ENCODE measurements around the gene ME2. TPM values are rescaled to one million over a fixed set of nuclear protein-coding genes. Genes with fewer than 3 reads are reported as not detected.
"Not testable (repeated sequence)": the region's sequence is repeated elsewhere in the genome, so short reads cannot be mapped to it uniquely, and the experiment has no call there.

ME2 gene
- total RNA-seq, 1 experiment from 2014 or later = 49.4 TPM

- no CpG with 5 or more reads among the region's 2 CpGs for WGBS (ENCODE audit: extremely low coverage, insufficient read length, low lambda C conversion rate)
- Histone ChIP-seq H3K23me2 (ENCODE audit: insufficient read length, low read depth, low read length, poor library complexity, severe bottlenecking) (peaks cover 10% of the 10 kb centered on the region), H3K23ac (ENCODE audit: insufficient read length, low read depth, low read length) (no peak overlapping the region), H2AFZ (ENCODE audit: low read length) (no peak overlapping the region), H2BK15ac (ENCODE audit: low read depth, low read length) (no peak overlapping the region), H3K79me1 (ENCODE audit: insufficient read depth, low read depth, low read length, poor library complexity, severe bottlenecking) (no peaks in the 10 kb centered on the region), H3K27ac (ENCODE audit: insufficient read length, low read depth, low read length) (no peak overlapping the region), H3K4ac (ENCODE audit: low read depth, low read length) (no peak overlapping the region), H3K9me3 (ENCODE audit: control insufficient read depth, low read depth, low read length) (no peaks in the 10 kb centered on the region), H3K4me1 (ENCODE audit: insufficient read depth, low read length) (peaks cover 2% of the 10 kb centered on the region; the same call in 1 of the 2 replicates), H3K9ac (ENCODE audit: extremely low read depth, insufficient read length, low read length) (no peak overlapping the region), H4K5ac (ENCODE audit: insufficient read length, low read depth, low read length) (no peak overlapping the region), H2BK12ac (ENCODE audit: insufficient read length, low read depth, low read length) (no peak overlapping the region), H3K18ac (ENCODE audit: insufficient read length, low read depth, low read length) (no peak overlapping the region), H4K8ac (replicated peaks; ENCODE audit: insufficient read length, low read depth, low read length) (no peak overlapping the region), H3K79me2 (ENCODE audit: insufficient read depth, low read length) (no peaks in the 10 kb centered on the region), H2BK5ac (ENCODE audit: insufficient read length, low read length) (no peak overlapping the region), H3K4me2 (ENCODE audit: insufficient read depth, insufficient read length, low read length) (no peak overlapping the region), H4K20me1 (ENCODE audit: control insufficient read depth, insufficient read depth, insufficient read length) (no peaks in the 10 kb centered on the region), H3K56ac (ENCODE audit: insufficient read length, low read depth, low read length) (no peak overlapping the region), H2BK20ac (ENCODE audit: low read depth, low read length, poor library complexity, severe bottlenecking) (no peak overlapping the region), H2AK5ac (ENCODE audit: insufficient read length, low read length) (no peak overlapping the region), H2BK120ac (ENCODE audit: low read depth, low read length, poor library complexity, severe bottlenecking) (no peak overlapping the region), H3K27me3 (ENCODE audit: insufficient read depth, low read length) (no peaks in the 10 kb centered on the region), H4K91ac (ENCODE audit: insufficient read length, low read depth, low read length) (no peak overlapping the region), H3T11ph (ENCODE audit: low read length) (no peak overlapping the region), H3K14ac (ENCODE audit: insufficient read depth, low read length) (no peak overlapping the region)
- H3K9me3 Mint-ChIP-seq = peaks cover 2 to 7% of the 10 kb centered on the region in 2 experiments; a peak in 3 of 5 replicates
- H3K27ac Mint-ChIP-seq = peak overlapping the region in 1 of 3 experiments; percentile 91; a peak in 2 of 7 replicates
- H3K4me3 Mint-ChIP-seq = no peak overlapping the region
- no peak for DNase-seq
- TF ChIP-seq, protein P1, sequence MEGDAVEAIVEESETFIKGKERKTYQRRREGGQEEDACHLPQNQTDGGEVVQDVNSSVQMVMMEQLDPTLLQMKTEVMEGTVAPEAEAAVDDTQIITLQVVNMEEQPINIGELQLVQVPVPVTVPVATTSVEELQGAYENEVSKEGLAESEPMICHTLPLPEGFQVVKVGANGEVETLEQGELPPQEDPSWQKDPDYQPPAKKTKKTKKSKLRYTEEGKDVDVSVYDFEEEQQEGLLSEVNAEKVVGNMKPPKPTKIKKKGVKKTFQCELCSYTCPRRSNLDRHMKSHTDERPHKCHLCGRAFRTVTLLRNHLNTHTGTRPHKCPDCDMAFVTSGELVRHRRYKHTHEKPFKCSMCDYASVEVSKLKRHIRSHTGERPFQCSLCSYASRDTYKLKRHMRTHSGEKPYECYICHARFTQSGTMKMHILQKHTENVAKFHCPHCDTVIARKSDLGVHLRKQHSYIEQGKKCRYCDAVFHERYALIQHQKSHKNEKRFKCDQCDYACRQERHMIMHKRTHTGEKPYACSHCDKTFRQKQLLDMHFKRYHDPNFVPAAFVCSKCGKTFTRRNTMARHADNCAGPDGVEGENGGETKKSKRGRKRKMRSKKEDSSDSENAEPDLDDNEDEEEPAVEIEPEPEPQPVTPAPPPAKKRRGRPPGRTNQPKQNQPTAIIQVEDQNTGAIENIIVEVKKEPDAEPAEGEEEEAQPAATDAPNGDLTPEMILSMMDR (conservative IDR thresholded peaks at IDR 0.05) = no peak
- peaks cover 3 to 9% (median 5%) of the 10 kb centered on the region in 3 experiments; a peak in 6 of 7 replicates for H3K36me3 Mint-ChIP-seq (ENCODE audit: insufficient read depth in 1 of 3, low read depth in 3 of 3)
- peaks cover 23 to 25% of the 10 kb centered on the region in 2 experiments for H3K4me1 Mint-ChIP-seq
- H3K27me3 Mint-ChIP-seq (ENCODE audit: low read depth) = no peaks in the 10 kb centered on the region; the same call in 1 of the 2 replicates
These were observed 91.1 kb downstream of the ME2 start for GRCh38 chr18:50970006-50970405.

- not testable (repeated sequence) for H4K5ac ChIP-seq (ENCODE audit: insufficient read length, low read depth, low read length); H2BK5ac ChIP-seq (ENCODE audit: insufficient read length, low read length)
These were observed 93.5 kb downstream of the ME2 start for GRCh38 chr18:50972404-50972803.

More at GRCh38 chr18:50972404-50972803, 93.5 kb downstream of the ME2 start:
- not testable (repeated sequence) for H3K27ac ChIP-seq (ENCODE audit: insufficient read length, low read depth, low read length); H2BK120ac ChIP-seq (ENCODE audit: low read depth, low read length, poor library complexity, severe bottlenecking); H3K4me1 ChIP-seq (ENCODE audit: insufficient read depth, low read length); H3K56ac ChIP-seq (ENCODE audit: insufficient read length, low read depth, low read length); H3K14ac ChIP-seq (ENCODE audit: insufficient read depth, low read length); H2AK5ac ChIP-seq (ENCODE audit: insufficient read length, low read length); H4K91ac ChIP-seq (ENCODE audit: insufficient read length, low read depth, low read length); DNase-seq; H2BK20ac ChIP-seq (ENCODE audit: low read depth, low read length, poor library complexity, severe bottlenecking); H3K18ac ChIP-seq (ENCODE audit: insufficient read length, low read depth, low read length); H2BK15ac ChIP-seq (ENCODE audit: low read depth, low read length); H2BK12ac ChIP-seq (ENCODE audit: insufficient read length, low read depth, low read length); H3K9me3 ChIP-seq (ENCODE audit: control insufficient read depth, low read depth, low read length); H3K4me2 ChIP-seq (ENCODE audit: insufficient read depth, insufficient read length, low read length); H3K4ac ChIP-seq (ENCODE audit: low read depth, low read length); H3K4me3 Mint-ChIP-seq; H3K23me2 ChIP-seq (ENCODE audit: insufficient read length, low read depth, low read length, poor library complexity, severe bottlenecking); H4K20me1 ChIP-seq (ENCODE audit: control insufficient read depth, insufficient read depth, insufficient read length); H3K27me3 Mint-ChIP-seq (ENCODE audit: low read depth); H3K9ac ChIP-seq (ENCODE audit: extremely low read depth, insufficient read length, low read length); H3T11ph ChIP-seq (ENCODE audit: low read length); H3K27me3 ChIP-seq (ENCODE audit: insufficient read depth, low read length); H3K79me1 ChIP-seq (ENCODE audit: insufficient read depth, low read depth, low read length, poor library complexity, severe bottlenecking); H3K79me2 ChIP-seq (ENCODE audit: insufficient read depth, low read length); H3K23ac ChIP-seq (ENCODE audit: insufficient read length, low read depth, low read length); H2AFZ ChIP-seq (ENCODE audit: low read length); H4K8ac ChIP-seq (replicated peaks; ENCODE audit: insufficient read length, low read depth, low read length)
- peaks cover 25 to 30% (median 25%) of the 10 kb centered on the region in 3 experiments for H3K36me3 Mint-ChIP-seq (ENCODE audit: insufficient read depth in 1 of 3, low read depth in 3 of 3)
- H3K4me1 Mint-ChIP-seq = peaks cover 22 to 23% of the 10 kb centered on the region in 2 experiments
- no CpG with 5 or more reads among the region's 5 CpGs for WGBS (ENCODE audit: extremely low coverage, insufficient read length, low lambda C conversion rate)
- H3K9me3 Mint-ChIP-seq = peaks cover 16 to 17% of the 10 kb centered on the region in 2 experiments
- 0 out of 7 replicates have a peak overlapping the region, but pooled peaks of 1 of the 3 experiments have one; percentile 1 for H3K27ac Mint-ChIP-seq

All from H9 (cell line).